Esophagus (tissue), 2 donors: ENCODE measurements around the gene UST. TPM values are rescaled to one million over a fixed set of nuclear protein-coding genes. Genes with fewer than 3 reads are reported as not detected.

Source experiments
- H3K27ac ChIP-seq, 2 donors: one replicate each; pipeline ENCODE4 v1.5.1; 2013; ENCODE audit warnings: low read depth in 2 of 2, mild to moderate bottlenecking in 2 of 2, inconsistent platforms in 1 of 2, low read length in 1 of 2, moderate library complexity in 1 of 2
- H3K27me3 ChIP-seq, 2 donors: one replicate each; pipeline ENCODE4 v1.6.1; 2013; ENCODE audit warnings: low read length in 2 of 2, control low read depth in 1 of 2, mild to moderate bottlenecking in 1 of 2; ENCODE audit not compliant: insufficient read depth in 2 of 2, control insufficient read depth in 1 of 2
- H3K36me3 ChIP-seq, 2 donors: one replicate each; pipeline ENCODE4 v1.6.1; 2013; ENCODE audit warnings: low read length in 1 of 2; ENCODE audit not compliant: control insufficient read depth in 2 of 2, insufficient read depth in 2 of 2
- H3K4me1 ChIP-seq, 2 donors: one replicate each; pipeline ENCODE4 v1.6.1; 2013; ENCODE audit warnings: low read length in 1 of 2; ENCODE audit not compliant: control insufficient read depth in 2 of 2, insufficient read depth in 2 of 2
- H3K4me3 ChIP-seq, 2 donors: one replicate each; pipeline ENCODE4 v1.5.1; 2013; ENCODE audit warnings: low read length in 2 of 2, mild to moderate bottlenecking in 2 of 2, low read depth in 1 of 2, moderate library complexity in 1 of 2
- H3K9me3 ChIP-seq, 2 donors: one replicate each; pipeline ENCODE4 v1.6.1; 2013; ENCODE audit warnings: mild to moderate bottlenecking in 2 of 2, low read depth in 1 of 2, low read length in 1 of 2, moderate library complexity in 1 of 2; ENCODE audit not compliant: control insufficient read depth in 2 of 2, insufficient read depth in 1 of 2
- WGBS, 2 donors: extraction: QIAGEN DNeasy Blood & Tissue Kit; methylation state at CpG; one replicate each; pipeline ENCODE4 v1.1.7; 2013; 5-methylcytosine and 5-hydroxymethylcytosine counted together
- polyA plus RNA-seq, 2 donors: library from polyadenylated mRNA; stranded (reverse); fragments of 200-250 nt; gene quantifications; one replicate each; pipeline ENCODE4 v1.2.3, GENCODE V29; 2013
- donor health status: healthy with polysubstance abuse.
- donor health status: Bipolar disorder and iron deficiency.

The UST gene
- polyA plus RNA-seq, 2 donors = 1.7 to 2.4 TPM

- no peaks in the 10 kb centered on the region for H3K4me1 ChIP-seq
- peaks cover 0 to 3% of the 10 kb centered on the region in 2 donors for H3K9me3 ChIP-seq
- 56 to 58% methylated on average over 3 of the region's 3 CpGs for WGBS, 2 donors
- no peaks in the 10 kb centered on the region for H3K36me3 ChIP-seq
- H3K27me3 ChIP-seq = no peaks in the 10 kb centered on the region
- H3K27ac ChIP-seq = no peak overlapping the region
- no peak overlapping the region for H3K4me3 ChIP-seq
These were observed 300.0 kb downstream of the UST start for GRCh38 chr6:149046822-149047246.

- WGBS, 2 donors = 75 to 79% methylated on average over 2 of the region's 2 CpGs
- H3K27me3 ChIP-seq = no peaks in the 10 kb centered on the region
- H3K9me3 ChIP-seq = no peaks in the 10 kb centered on the region
- H3K4me3 ChIP-seq = no peak overlapping the region
- no peak overlapping the region for H3K27ac ChIP-seq
- no peaks in the 10 kb centered on the region for H3K36me3 ChIP-seq
- no peaks in the 10 kb centered on the region for H3K4me1 ChIP-seq
These were observed 302.4 kb downstream of the UST start for GRCh38 chr6:149049230-149049629.

GRCh38 chr6:149050160-149050559, 303.3 kb downstream of the UST start:
- Histone ChIP-seq H3K9me3 (no peaks in the 10 kb centered on the region), H3K36me3 (no peaks in the 10 kb centered on the region), H3K27me3 (no peaks in the 10 kb centered on the region), H3K27ac (no peak overlapping the region), H3K4me3 (no peak overlapping the region), H3K4me1 (no peaks in the 10 kb centered on the region)
- WGBS, 2 donors = 62 to 76% methylated on average over 1 of the region's 1 CpG

- H3K36me3 ChIP-seq = no peaks in the 10 kb centered on the region
- no peaks in the 10 kb centered on the region for H3K9me3 ChIP-seq
- WGBS, 2 donors = 83% methylated on average over 6 of the region's 6 CpGs
- no peak overlapping the region for H3K27ac ChIP-seq
- no peaks in the 10 kb centered on the region for H3K4me1 ChIP-seq
- no peak overlapping the region for H3K4me3 ChIP-seq
- H3K27me3 ChIP-seq = no peaks in the 10 kb centered on the region
These were observed 305.7 kb downstream of the UST start for GRCh38 chr6:149052350-149053106.

- no peak overlapping the region for H3K4me3 ChIP-seq
- H3K27me3 ChIP-seq = no peaks in the 10 kb centered on the region
- H3K27ac ChIP-seq = no peak overlapping the region
- no peaks in the 10 kb centered on the region for H3K4me1 ChIP-seq
- 84 to 92% methylated on average over 4 of the region's 4 CpGs for WGBS, 2 donors
- no peaks in the 10 kb centered on the region for H3K9me3 ChIP-seq
- no peaks in the 10 kb centered on the region for H3K36me3 ChIP-seq
These were observed 307.2 kb downstream of the UST start for GRCh38 chr6:149053848-149054558.

GRCh38 chr6:149054559-149055194, 307.8 kb downstream of the UST start:
- H3K4me3 ChIP-seq = no peak overlapping the region
- no peak overlapping the region for H3K27ac ChIP-seq
- H3K4me1 ChIP-seq = no peaks in the 10 kb centered on the region
- 54 to 76% methylated on average over 8 of the region's 8 CpGs for WGBS, 2 donors
- H3K9me3 ChIP-seq = no peaks in the 10 kb centered on the region
- H3K36me3 ChIP-seq = no peaks in the 10 kb centered on the region
- no peaks in the 10 kb centered on the region for H3K27me3 ChIP-seq

GRCh38 chr6:149055195-149055899, 308.5 kb downstream of the UST start:
- WGBS, 2 donors = 60 to 78% methylated on average over 5 of the region's 5 CpGs
- Histone ChIP-seq H3K4me3 (no peak overlapping the region), H3K9me3 (no peaks in the 10 kb centered on the region), H3K36me3 (no peaks in the 10 kb centered on the region), H3K4me1 (no peaks in the 10 kb centered on the region), H3K27ac (no peak overlapping the region), H3K27me3 (no peaks in the 10 kb centered on the region)

GRCh38 chr6:149056777-149057463, 310.1 kb downstream of the UST start:
- 81 to 94% methylated on average over 4 of the region's 4 CpGs for WGBS, 2 donors
- Histone ChIP-seq H3K4me3 (no peak overlapping the region), H3K36me3 (no peaks in the 10 kb centered on the region), H3K27ac (no peak overlapping the region), H3K27me3 (no peaks in the 10 kb centered on the region), H3K4me1 (peaks cover 0 to 3% of the 10 kb centered on the region in 2 donors), H3K9me3 (no peaks in the 10 kb centered on the region)

GRCh38 chr6:149057464-149057840, 310.6 kb downstream of the UST start:
- Histone ChIP-seq H3K27me3 (no peaks in the 10 kb centered on the region), H3K4me3 (no peak overlapping the region), H3K36me3 (no peaks in the 10 kb centered on the region), H3K9me3 (no peaks in the 10 kb centered on the region), H3K4me1 (peaks cover 0 to 3% of the 10 kb centered on the region in 2 donors), H3K27ac (no peak overlapping the region)
- WGBS, 2 donors = 81 to 96% methylated on average over 1 of the region's 1 CpG
